ENCODE results near the gene ANO1.

ANO1 gene

GRCh38 chr11:70122490-70123198, 44.5 kb downstream of the ANO1 start:
- no peak overlapping the region for H3K14ac ChIP-seq (ENCODE audit: low read length)

GRCh38 chr11:70123711-70124110, 45.6 kb downstream of the ANO1 start:
- DNase-seq = no peak
- no peaks in the 10 kb centered on the region for H3K36me3 ChIP-seq (ENCODE audit: control insufficient read depth in 1 of 2, insufficient read depth in 2 of 2, low read length in 2 of 2)
- H3K18ac ChIP-seq (ENCODE audit: low read length) = no peak overlapping the region
- no peak overlapping the region for H3K4ac ChIP-seq (ENCODE audit: low read depth, low read length)
- no peak overlapping the region for H2BK120ac ChIP-seq (ENCODE audit: insufficient read depth, low read length, poor library complexity)
- H4K8ac ChIP-seq (ENCODE audit: low read depth, low read length) = no peak overlapping the region
- no peak overlapping the region for H2BK5ac ChIP-seq (ENCODE audit: low read depth, low read length, poor library complexity)
- H3K79me1 ChIP-seq (ENCODE audit: low read length) = no peaks in the 10 kb centered on the region
- H3K9ac ChIP-seq (ENCODE audit: low read length) = no peak overlapping the region
- no peak overlapping the region for H3K4me3 ChIP-seq (ENCODE audit: low read depth, low read length)
- no CpG with 5 or more reads among the region's 4 CpGs for WGBS (ENCODE audit: extremely low coverage, insufficient coverage, insufficient read length)
- H3K79me2 ChIP-seq (ENCODE audit: control insufficient read depth, insufficient read depth, low read length, poor library complexity) = no peaks in the 10 kb centered on the region
- H3K14ac ChIP-seq (ENCODE audit: low read length) = no peak overlapping the region
- no peak overlapping the region for H2AFZ ChIP-seq (ENCODE audit: insufficient read depth, low read length, poor library complexity)
- no peak overlapping the region for H4K12ac ChIP-seq (ENCODE audit: low read depth, low read length)
- H3K27ac ChIP-seq (ENCODE audit: low read depth, low read length) = no peak overlapping the region
- peaks cover 4% of the 10 kb centered on the region for H3K9me3 ChIP-seq (ENCODE audit: insufficient read depth, low read depth, low read length)
- H3K27me3 ChIP-seq (ENCODE audit: insufficient read depth, low read length) = no peaks in the 10 kb centered on the region
- H3K23ac ChIP-seq (ENCODE audit: low read length) = no peak overlapping the region
- H2AK5ac ChIP-seq (ENCODE audit: low read length) = no peak overlapping the region
- no peak overlapping the region for H3K4me2 ChIP-seq (ENCODE audit: low read length)
- H2BK12ac ChIP-seq (ENCODE audit: low read length) = no peak overlapping the region
- H3K4me1 ChIP-seq (ENCODE audit: control insufficient read depth in 1 of 2, insufficient read depth in 2 of 2, low read length in 2 of 2) = no peaks in the 10 kb centered on the region
- H4K91ac ChIP-seq (ENCODE audit: low read depth, low read length) = no peak overlapping the region

More at GRCh38 chr11:70122490-70123198, 44.5 kb downstream of the ANO1 start:
- no peak overlapping the region for H3K27ac ChIP-seq (ENCODE audit: low read depth, low read length)
- H3K4me1 ChIP-seq (ENCODE audit: control insufficient read depth in 1 of 2, insufficient read depth in 2 of 2, low read length in 2 of 2) = no peaks in the 10 kb centered on the region
- H3K9me3 ChIP-seq (ENCODE audit: insufficient read depth, low read depth, low read length) = peaks cover 6% of the 10 kb centered on the region
- no peak overlapping the region for H2BK120ac ChIP-seq (ENCODE audit: insufficient read depth, low read length, poor library complexity)
- H3K9ac ChIP-seq (ENCODE audit: low read length) = no peak overlapping the region
- H3K18ac ChIP-seq (ENCODE audit: low read length) = no peak overlapping the region
- H2AK5ac ChIP-seq (ENCODE audit: low read length) = no peak overlapping the region
- no peak overlapping the region for H3K4me3 ChIP-seq (ENCODE audit: low read depth, low read length)
- no CpG with 5 or more reads among the region's 14 CpGs for WGBS (ENCODE audit: extremely low coverage, insufficient coverage, insufficient read length)
- H3K23ac ChIP-seq (ENCODE audit: low read length) = no peak overlapping the region
- no peaks in the 10 kb centered on the region for H3K36me3 ChIP-seq (ENCODE audit: control insufficient read depth in 1 of 2, insufficient read depth in 2 of 2, low read length in 2 of 2)
- no peak overlapping the region for H4K91ac ChIP-seq (ENCODE audit: low read depth, low read length)
- H3K79me1 ChIP-seq (ENCODE audit: low read length) = no peaks in the 10 kb centered on the region
- no peak overlapping the region for H4K12ac ChIP-seq (ENCODE audit: low read depth, low read length)
- H4K8ac ChIP-seq (ENCODE audit: low read depth, low read length) = no peak overlapping the region
- DNase-seq = no peak
- H3K4me2 ChIP-seq (ENCODE audit: low read length) = no peak overlapping the region
- H3K27me3 ChIP-seq (ENCODE audit: insufficient read depth, low read length) = no peaks in the 10 kb centered on the region
- no peak overlapping the region for H2BK5ac ChIP-seq (ENCODE audit: low read depth, low read length, poor library complexity)
- H2BK12ac ChIP-seq (ENCODE audit: low read length) = no peak overlapping the region
- no peak overlapping the region for H3K4ac ChIP-seq (ENCODE audit: low read depth, low read length)
- no peak overlapping the region for H2AFZ ChIP-seq (ENCODE audit: insufficient read depth, low read length, poor library complexity)
- no peaks in the 10 kb centered on the region for H3K79me2 ChIP-seq (ENCODE audit: control insufficient read depth, insufficient read depth, low read length, poor library complexity)

- no peak overlapping the region for H2BK12ac ChIP-seq (ENCODE audit: low read length)
- H3K9me3 ChIP-seq (ENCODE audit: insufficient read depth, low read depth, low read length) = peaks cover 4% of the 10 kb centered on the region
- no peak overlapping the region for H3K4ac ChIP-seq (ENCODE audit: low read depth, low read length)
- H3K4me2 ChIP-seq (ENCODE audit: low read length) = no peak overlapping the region
- H3K18ac ChIP-seq (ENCODE audit: low read length) = no peak overlapping the region
- H4K12ac ChIP-seq (ENCODE audit: low read depth, low read length) = no peak overlapping the region
- no CpG with 5 or more reads among the region's 21 CpGs for WGBS (ENCODE audit: extremely low coverage, insufficient coverage, insufficient read length)
- H2BK5ac ChIP-seq (ENCODE audit: low read depth, low read length, poor library complexity) = no peak overlapping the region
- no peak overlapping the region for H4K91ac ChIP-seq (ENCODE audit: low read depth, low read length)
- no peaks in the 10 kb centered on the region for H3K79me1 ChIP-seq (ENCODE audit: low read length)
- no peak overlapping the region for H4K8ac ChIP-seq (ENCODE audit: low read depth, low read length)
- H3K9ac ChIP-seq (ENCODE audit: low read length) = no peak overlapping the region
- H3K79me2 ChIP-seq (ENCODE audit: control insufficient read depth, insufficient read depth, low read length, poor library complexity) = no peaks in the 10 kb centered on the region
- no peak overlapping the region for H2AFZ ChIP-seq (ENCODE audit: insufficient read depth, low read length, poor library complexity)
- H3K27me3 ChIP-seq (ENCODE audit: insufficient read depth, low read length) = no peaks in the 10 kb centered on the region
- no peak overlapping the region for H3K4me3 ChIP-seq (ENCODE audit: low read depth, low read length)
- H3K36me3 ChIP-seq (ENCODE audit: control insufficient read depth in 1 of 2, insufficient read depth in 2 of 2, low read length in 2 of 2) = no peaks in the 10 kb centered on the region
- DNase-seq = no peak
- no peak overlapping the region for H2AK5ac ChIP-seq (ENCODE audit: low read length)
- H2BK120ac ChIP-seq (ENCODE audit: insufficient read depth, low read length, poor library complexity) = no peak overlapping the region
- H3K23ac ChIP-seq (ENCODE audit: low read length) = no peak overlapping the region
- no peak overlapping the region for H3K27ac ChIP-seq (ENCODE audit: low read depth, low read length)
- H3K14ac ChIP-seq (ENCODE audit: low read length) = no peak overlapping the region
- H3K4me1 ChIP-seq (ENCODE audit: control insufficient read depth in 1 of 2, insufficient read depth in 2 of 2, low read length in 2 of 2) = no peaks in the 10 kb centered on the region
These were observed 46.3 kb downstream of the ANO1 start for GRCh38 chr11:70124321-70125000.

GRCh38 chr11:70126494-70126893, 48.4 kb downstream of the ANO1 start:
- Histone ChIP-seq H3K9me3 (ENCODE audit: insufficient read depth, low read depth, low read length) (peaks cover 4% of the 10 kb centered on the region), H2BK120ac (ENCODE audit: insufficient read depth, low read length, poor library complexity) (no peak overlapping the region), H2BK12ac (ENCODE audit: low read length) (no peak overlapping the region), H2AK5ac (ENCODE audit: low read length) (no peak overlapping the region), H3K18ac (ENCODE audit: low read length) (no peak overlapping the region), H3K36me3 (ENCODE audit: control insufficient read depth in 1 of 2, insufficient read depth in 2 of 2, low read length in 2 of 2) (no peaks in the 10 kb centered on the region), H3K9ac (ENCODE audit: low read length) (no peak overlapping the region), H4K91ac (ENCODE audit: low read depth, low read length) (no peak overlapping the region), H3K4ac (ENCODE audit: low read depth, low read length) (no peak overlapping the region), H4K12ac (ENCODE audit: low read depth, low read length) (no peak overlapping the region), H3K4me2 (ENCODE audit: low read length) (no peak overlapping the region), H2BK5ac (ENCODE audit: low read depth, low read length, poor library complexity) (no peak overlapping the region), H3K4me3 (ENCODE audit: low read depth, low read length) (no peak overlapping the region), H2AFZ (ENCODE audit: insufficient read depth, low read length, poor library complexity) (no peak overlapping the region), H3K27me3 (ENCODE audit: insufficient read depth, low read length) (no peaks in the 10 kb centered on the region), H3K14ac (ENCODE audit: low read length) (no peak overlapping the region), H3K27ac (ENCODE audit: low read depth, low read length) (no peak overlapping the region), H3K79me1 (ENCODE audit: low read length) (no peaks in the 10 kb centered on the region), H3K79me2 (ENCODE audit: control insufficient read depth, insufficient read depth, low read length, poor library complexity) (no peaks in the 10 kb centered on the region), H3K4me1 (ENCODE audit: control insufficient read depth in 1 of 2, insufficient read depth in 2 of 2, low read length in 2 of 2) (no peaks in the 10 kb centered on the region), H4K8ac (ENCODE audit: low read depth, low read length) (no peak overlapping the region), H3K23ac (ENCODE audit: low read length) (no peak overlapping the region)
- no peak for DNase-seq
- no CpG with 5 or more reads among the region's 17 CpGs for WGBS (ENCODE audit: extremely low coverage, insufficient coverage, insufficient read length)

Data from trophoblast cell (in vitro differentiated cells and primary cell).